HG03175 (cell line): ENCODE results near the gene AGXT.

Experiments
- ATAC-seq: cut with Tn5 transposase; IDR thresholded peaks from one replicate; pipeline ENCODE4 v1.9.1; 2021; ENCODE audit warnings: mild to moderate bottlenecking, moderate library complexity; ENCODE audit not compliant: unreplicated experiment

Gene AGXT

DNA sequence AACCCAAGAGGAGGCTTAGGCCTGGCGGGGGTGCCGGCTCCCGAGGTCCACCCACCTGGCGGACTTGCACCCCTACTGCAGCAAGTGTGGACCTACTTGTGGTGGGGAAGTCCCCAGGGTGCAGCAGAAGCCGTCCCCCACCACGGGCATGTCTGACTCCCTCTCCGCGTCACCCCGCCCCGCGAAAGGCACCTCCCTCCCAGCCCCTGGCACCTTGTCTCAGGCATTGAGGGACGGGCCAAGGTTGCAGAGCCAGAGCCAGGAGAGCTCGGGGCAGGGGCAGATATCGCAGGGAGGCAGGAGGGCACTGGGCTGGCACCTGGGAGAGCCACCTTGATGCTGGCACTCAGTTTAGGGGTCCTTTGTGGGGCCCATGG lies 56.6 kb downstream of the AGXT start:
- ATAC-seq, result no peak

DNA sequence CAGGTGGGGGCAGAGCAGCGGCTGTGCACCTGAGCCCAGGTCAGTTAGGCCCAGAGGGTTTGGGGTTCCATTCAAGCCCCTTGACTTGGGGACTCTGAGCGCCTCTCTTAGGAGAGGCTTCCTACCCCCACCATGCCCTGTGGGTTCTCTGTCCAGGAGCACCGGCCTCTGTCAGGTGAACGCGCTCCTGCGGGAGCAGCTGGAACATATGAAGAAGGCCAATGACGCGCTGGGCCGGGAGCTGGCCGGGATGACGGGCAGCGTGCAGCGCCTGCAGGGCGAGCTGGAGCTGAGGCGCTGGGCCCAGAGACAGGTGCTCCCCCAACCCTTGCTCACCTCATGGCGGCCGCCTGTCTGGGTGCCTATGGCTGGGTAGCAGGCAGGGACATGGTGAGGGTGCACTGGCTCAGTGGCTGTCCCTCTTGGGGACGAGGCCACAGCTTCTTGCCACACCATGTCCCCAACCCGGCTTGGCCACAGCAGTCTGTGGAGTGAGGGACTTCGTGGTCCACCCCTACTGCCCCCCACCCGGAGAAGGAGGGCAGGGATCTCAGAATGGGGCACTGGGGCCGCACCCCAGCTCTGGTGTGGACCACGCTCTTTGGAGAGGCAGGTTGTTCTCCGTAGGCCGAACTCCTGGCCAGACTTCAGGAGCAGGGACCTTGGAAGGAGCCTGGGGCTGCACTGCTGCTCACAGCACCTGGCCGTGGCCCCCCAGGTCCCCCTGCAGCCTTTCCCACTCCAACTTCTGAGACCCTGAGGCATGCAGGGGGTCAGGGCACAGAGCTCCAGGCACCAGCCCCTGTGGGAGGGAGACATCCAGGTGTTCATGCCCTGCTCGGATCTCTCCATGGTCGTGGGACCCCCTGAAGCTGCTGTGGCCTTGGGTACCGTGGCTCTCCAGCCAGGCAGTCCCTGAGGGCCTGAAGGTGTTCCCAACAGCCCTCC lies 57.2 kb downstream of the AGXT start:
- no peak for ATAC-seq

DNA sequence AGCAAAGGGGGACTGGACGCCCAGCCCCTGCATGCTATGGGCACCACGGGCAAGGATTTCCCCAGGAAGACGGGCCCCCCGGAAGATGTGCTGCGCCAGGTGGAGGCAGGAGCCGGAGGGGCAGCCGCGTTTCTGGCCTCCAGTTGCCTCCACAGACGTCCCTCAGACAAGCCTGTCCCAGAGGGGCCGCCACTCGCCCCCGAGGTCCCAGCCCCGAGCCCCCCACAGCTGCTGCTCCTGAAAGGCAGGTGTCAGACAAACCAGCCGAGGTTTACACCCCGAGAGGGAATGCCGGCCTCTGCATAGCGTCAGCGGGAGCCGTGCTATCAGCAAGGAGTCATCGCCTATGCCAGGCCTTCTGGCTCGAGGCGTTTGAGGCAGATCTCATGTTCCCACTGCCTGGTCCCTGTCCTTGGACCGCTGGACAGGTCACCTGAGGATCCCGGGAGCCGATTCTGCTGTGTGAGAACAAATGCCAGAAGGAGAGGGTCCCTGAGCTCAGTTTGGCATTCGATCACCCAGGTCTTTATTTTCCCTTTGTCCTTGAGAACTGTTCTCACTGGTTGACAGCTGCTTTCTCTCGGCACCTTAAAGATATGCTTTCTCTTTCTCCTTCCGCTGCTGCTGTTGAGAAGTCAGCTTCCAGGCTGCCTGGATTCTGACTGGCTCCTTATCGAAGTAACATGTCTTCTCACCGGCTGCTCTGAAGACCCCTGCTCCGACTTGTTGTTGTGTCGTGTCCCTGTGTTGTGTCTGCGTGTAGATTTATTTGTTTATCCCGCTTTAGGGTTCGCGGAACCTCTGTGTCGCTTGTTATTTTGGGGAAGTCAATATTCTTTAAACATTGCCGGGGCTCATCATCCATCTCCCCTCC lies 58.1 kb downstream of the AGXT start:
- no peak for ATAC-seq

DNA sequence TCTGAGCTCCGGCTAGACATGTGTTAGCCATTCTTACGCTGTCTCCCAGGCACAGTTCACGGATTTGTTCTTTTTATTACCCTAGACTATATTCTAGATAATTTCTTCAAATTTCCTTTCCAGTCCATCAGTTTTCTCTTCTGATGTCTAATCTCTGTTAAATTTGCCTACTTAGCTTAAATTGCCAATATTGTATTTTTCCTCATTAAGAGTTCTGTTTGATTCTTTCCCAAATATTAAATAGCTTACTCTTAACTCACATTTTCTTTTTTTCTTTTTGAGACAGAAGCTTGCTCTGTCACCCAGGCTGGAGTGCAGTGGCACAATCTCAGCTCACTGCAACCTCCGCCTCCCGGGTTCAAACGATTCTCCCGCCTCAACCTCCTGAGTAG lies 58.8 kb downstream of the AGXT start:
- no peak for ATAC-seq

DNA sequence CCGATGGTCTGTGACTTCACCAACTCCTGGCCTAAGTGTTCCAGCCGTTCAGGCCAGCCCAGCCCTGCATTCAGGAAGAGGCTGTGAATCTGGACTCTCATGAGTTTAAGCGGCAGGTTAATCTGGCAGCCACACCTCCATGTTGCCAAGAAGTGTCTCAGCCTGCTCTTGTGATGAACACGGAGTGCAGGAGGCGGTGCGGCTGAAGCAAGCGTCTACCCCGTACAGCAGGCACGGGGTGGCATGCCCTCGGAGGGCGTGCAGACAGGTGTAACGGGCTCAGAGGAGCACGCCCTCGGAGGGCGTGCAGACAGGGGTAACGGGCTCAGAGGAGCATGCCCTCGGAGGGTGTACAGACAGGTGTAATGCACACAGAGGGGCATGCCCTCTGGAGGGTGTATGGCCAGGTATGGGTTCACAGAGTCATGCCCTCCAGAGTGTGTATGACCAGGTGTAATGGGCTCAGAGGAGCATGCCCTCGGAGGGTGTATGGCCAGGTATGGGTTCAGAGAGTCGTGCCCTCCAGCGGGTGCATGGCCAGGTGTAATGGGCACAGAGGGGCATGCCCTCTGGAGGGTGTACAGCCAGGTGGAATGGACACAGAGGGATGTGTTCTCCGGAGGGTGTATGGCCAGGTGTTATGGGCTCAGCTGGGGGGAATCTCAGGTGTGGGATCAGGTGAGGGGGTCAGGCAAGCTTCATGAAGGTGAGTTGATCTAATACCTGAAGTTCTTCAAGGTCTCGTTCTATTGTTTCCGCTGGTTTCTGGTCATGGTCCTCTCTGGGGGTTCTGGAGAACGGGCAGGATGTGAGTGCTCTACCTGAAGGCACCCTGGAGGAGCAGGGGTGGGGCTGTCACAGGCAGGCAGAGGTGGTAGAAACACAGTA lies 60.1 kb downstream of the AGXT start:
- no peak for ATAC-seq

DNA sequence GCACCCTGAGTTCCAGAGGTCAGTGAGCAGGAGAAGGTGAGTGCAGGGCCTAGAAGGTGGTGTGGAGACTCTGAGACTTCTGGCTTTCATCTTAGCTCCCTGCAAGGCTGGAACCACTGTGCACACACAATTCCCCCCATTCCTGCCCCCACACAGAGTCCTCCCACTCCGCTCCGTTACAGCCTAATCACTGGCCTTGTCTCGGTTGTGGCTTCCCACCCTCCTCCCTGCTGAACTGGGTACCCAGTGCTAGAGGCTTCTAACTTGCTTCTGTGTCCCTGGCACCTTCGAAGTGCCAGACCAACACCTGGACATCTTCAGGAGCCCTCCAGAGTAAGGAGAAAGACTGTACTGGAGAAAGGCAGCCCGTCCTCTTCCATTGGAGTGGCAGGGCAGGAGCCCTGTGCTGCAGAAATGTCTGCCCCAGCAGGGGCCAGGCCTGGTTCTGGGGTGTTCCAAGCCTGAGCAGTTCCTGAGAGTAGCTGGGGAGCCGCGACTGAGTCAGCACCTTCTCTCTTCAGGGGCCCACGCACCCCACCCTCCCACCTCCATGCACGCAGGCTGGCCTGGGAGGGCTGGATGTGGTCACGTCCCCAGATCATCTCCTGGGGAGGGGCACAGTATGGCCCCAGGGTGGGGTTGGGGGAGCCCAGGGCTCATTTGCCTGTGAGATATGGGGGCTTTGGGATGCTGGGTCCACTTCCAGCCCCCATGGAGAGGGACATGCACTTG lies 60.9 kb downstream of the AGXT start:
- ATAC-seq, result no peak
